Fibroblast of the aortic adventitia (primary cell): ENCODE measurements around the gene ITPR1. TPM values are rescaled to one million over a fixed set of nuclear protein-coding genes. Genes with fewer than 3 reads are reported as not detected.

Experiments used
- DNase-seq: peaks from one replicate; pipeline ENCODE4 v3.0.0-alpha.2; 2010; ENCODE audit warnings: low read depth
- H3K4me3 ChIP-seq: 2 replicates; pipeline ENCODE4 v1.5.1; 2011; ENCODE audit warnings: low read depth, mild to moderate bottlenecking, control low read depth, low read length, moderate library complexity
- CTCF ChIP-seq: IDR thresholded peaks from 2 replicates; pipeline ENCODE4 v1.5.1; 2011; ENCODE audit warnings: mild to moderate bottlenecking, low read length, control low read depth, inconsistent platforms; ENCODE audit not compliant: insufficient read depth
- total RNA-seq: library from RNA; depleted of rRNA; stranded (reverse); fragments of >200 nt; gene quantifications from 2 replicates; pipeline ENCODE4 v1.2.3, GENCODE V29; 2012; ENCODE audit warnings: low replicate concordance

The ITPR1 gene
- total RNA-seq, 1 donor, result 8.9 TPM

DNA sequence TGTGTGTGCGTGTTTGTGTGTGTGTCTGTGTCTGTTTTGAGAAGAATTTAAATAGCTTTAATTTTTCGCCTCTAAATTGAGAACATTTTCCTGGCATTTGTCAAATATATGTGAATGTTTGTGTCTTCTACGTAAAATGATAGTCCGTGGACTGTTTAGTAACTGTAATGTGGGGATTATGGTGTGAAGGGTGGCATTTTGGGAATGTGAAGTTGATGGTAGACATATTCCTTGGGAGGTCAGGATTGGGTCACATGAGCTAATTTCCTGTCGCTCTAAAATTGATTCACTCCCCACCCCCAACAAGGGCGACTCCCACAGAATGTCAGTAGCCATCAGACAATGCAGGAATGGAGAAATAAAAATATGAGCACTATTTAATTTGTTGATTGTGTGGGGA, 107.3 kb downstream of the ITPR1 start:
- no peak for DNase-seq
- no peak for TF ChIP-seq CTCF
- no peak overlapping the region for H3K4me3 ChIP-seq

DNA sequence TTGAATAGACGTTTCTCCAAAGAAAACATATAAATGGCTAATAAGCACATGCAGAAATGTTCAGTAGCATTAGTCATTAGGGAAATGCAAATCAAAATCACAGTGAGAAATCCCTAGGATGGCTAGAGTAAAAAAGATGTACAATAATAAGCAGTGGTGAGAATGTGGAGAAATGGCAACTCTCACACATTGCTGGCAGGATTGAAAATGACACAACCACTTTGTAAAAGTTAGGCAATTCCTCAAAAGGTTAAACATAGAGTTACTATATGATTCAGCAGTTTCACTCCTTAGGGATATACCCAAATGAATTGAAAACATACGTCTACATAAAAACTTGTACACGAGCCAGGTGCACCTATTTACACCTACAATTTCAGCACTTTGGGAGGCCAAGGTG, 108.7 kb downstream of the ITPR1 start:
- no peak for DNase-seq
- no peak overlapping the region for H3K4me3 ChIP-seq
- TF ChIP-seq CTCF, result no peak

GRCh38 chr3:4604693-4605092, 111.5 kb downstream of the ITPR1 start:
- TF ChIP-seq CTCF, result no peak
- no peak overlapping the region for H3K4me3 ChIP-seq
- DNase-seq, result no peak

GRCh38 chr3:4606911-4607310, 113.8 kb downstream of the ITPR1 start:
- TF ChIP-seq CTCF, result no peak
- DNase-seq, result no peak
- H3K4me3 ChIP-seq, result no peak overlapping the region

DNA sequence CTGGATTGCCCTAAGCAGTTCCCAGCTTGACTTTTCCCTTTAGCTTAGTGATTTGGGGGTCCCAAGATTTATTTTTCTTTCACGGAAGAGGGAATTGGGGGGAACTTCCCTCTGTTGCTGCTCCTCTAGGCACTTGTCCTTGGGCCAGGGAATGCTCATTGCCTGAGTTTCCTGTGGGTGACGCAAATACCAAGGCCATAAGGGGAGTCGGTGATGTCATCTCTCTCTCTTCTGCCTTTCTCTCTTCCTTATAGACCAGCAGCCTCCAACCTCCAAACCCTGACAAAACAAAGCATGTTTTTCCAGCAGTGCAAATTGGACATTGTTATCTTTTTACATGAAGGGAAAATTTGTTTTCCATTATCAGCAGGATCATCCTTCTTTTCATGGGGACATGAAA, 120.2 kb downstream of the ITPR1 start:
- H3K4me3 ChIP-seq, result no peak overlapping the region
- TF ChIP-seq CTCF, result no peak
- no peak for DNase-seq

- no peak for TF ChIP-seq CTCF
- H3K4me3 ChIP-seq, result no peak overlapping the region
- DNase-seq, result no peak
Observed at GRCh38 chr3:4614070-4614469, 120.9 kb downstream of the ITPR1 start.

- no peak overlapping the region for H3K4me3 ChIP-seq
- DNase-seq, result no peak
- no peak for TF ChIP-seq CTCF
Observed at GRCh38 chr3:4614927-4615326, 121.8 kb downstream of the ITPR1 start.
